COR-L47 (cell line): Measurements from ENCODE around the gene NRG4.
A peak's percentile ranks its signal among the peaks of the same experiment; 100 is the strongest.
"Not testable (repeated sequence)": the region's sequence is repeated elsewhere in the genome, so short reads cannot be mapped to it uniquely, and the experiment has no call there.

Experiments used
- DNase-seq: peaks from one replicate; lab custom pipeline; 2025; lab: John Stamatoyannopoulos, UW

The NRG4 gene

GRCh38 chr15:75926931-75927330 lies 85.3 kb downstream of the NRG4 start:
- DNase-seq, result no peak

- DNase-seq, result no peak
These were observed 86.8 kb downstream of the NRG4 start for GRCh38 chr15:75925440-75925839.

- no peak for DNase-seq
These were observed 87.6 kb downstream of the NRG4 start for GRCh38 chr15:75924576-75924975.

- DNase-seq, result no peak
These were observed 88.5 kb downstream of the NRG4 start for GRCh38 chr15:75923756-75924155.

GRCh38 chr15:75921732-75922703 lies 90.2 kb downstream of the NRG4 start:
- DNase-seq, result peak; percentile 18

GRCh38 chr15:75920079-75920478 lies 92.1 kb downstream of the NRG4 start:
- no peak for DNase-seq

GRCh38 chr15:75918135-75918534 lies 94.1 kb downstream of the NRG4 start:
- DNase-seq, result no peak

- DNase-seq, result no peak
These were observed 95.2 kb downstream of the NRG4 start for GRCh38 chr15:75916978-75917377.

- DNase-seq, result not testable (repeated sequence)
These were observed 101.9 kb downstream of the NRG4 start for GRCh38 chr15:75910355-75910754.

- DNase-seq, result no peak
These were observed 107.0 kb downstream of the NRG4 start for GRCh38 chr15:75905231-75905630.

- peak; percentile 93 for DNase-seq
These were observed 108.6 kb downstream of the NRG4 start, which contains the start of gene FBXO22 for GRCh38 chr15:75903331-75904239. TSS of gene FBXO22 (plus strand) at chr15:75903878. CDS start at chr15:75903964, 86 bp downstream.

- DNase-seq, result no peak
These were observed 110.1 kb downstream of the NRG4 start for GRCh38 chr15:75902129-75902557.

GRCh38 chr15:75900577-75900976 lies 111.6 kb downstream of the NRG4 start:
- no peak for DNase-seq

GRCh38 chr15:75895731-75896130 lies 116.5 kb downstream of the NRG4 start:
- DNase-seq, result no peak

GRCh38 chr15:75891895-75892294 lies 120.3 kb downstream of the NRG4 start:
- DNase-seq, result no peak
